Right lobe of liver (tissue), 6 donors: ENCODE data around the gene CNPY1. TPM values are rescaled to one million over a fixed set of nuclear protein-coding genes. Genes with fewer than 3 reads are reported as not detected.
A peak's percentile ranks its signal among the peaks of the same experiment; 100 is the strongest.

Experiments
- ATAC-seq, 4 donors: fragments of 200-7000 bp; cut with Tn5 transposase; one replicate each; pipeline ENCODE4 v1.9.1; 2020; ENCODE audit warnings: mild to moderate bottlenecking in 4 of 4, moderate library complexity in 4 of 4
- DNase-seq, 3 donors: peaks; one replicate each; pipeline ENCODE4 v3.0.0-alpha.2; 2020
- H3K27ac ChIP-seq, 3 donors: fragments of 200-600 bp; one replicate each; pipeline ENCODE4 v1.8.0; 2022
- H3K27me3 ChIP-seq, 2 donors: fragments of 200-600 bp; one replicate each; pipeline ENCODE4 v1.8.0; 2022
- H3K36me3 ChIP-seq, 4 donors: fragments of 200-600 bp; sonication (generic) in 1 of 4; one replicate each; pipeline versions ENCODE4 v1.5.1 to v1.8.0; 2017 to 2022; ENCODE audit warnings: control low read depth in 1 of 4
- H3K4me1 ChIP-seq, 4 donors: fragments of 200-600 bp; sonication (generic) in 1 of 4; one replicate each; pipeline versions ENCODE4 v1.5.1 to v1.8.0; 2017 to 2022; ENCODE audit warnings: control low read depth in 1 of 4
- H3K4me3 ChIP-seq, 3 donors: fragments of 200-600 bp; one replicate each; pipeline ENCODE4 v1.8.0; 2022
- H3K9me3 ChIP-seq, 4 donors: fragments of 200-600 bp; sonication (generic) in 1 of 4; one replicate each; pipeline versions ENCODE4 v1.5.1 to v1.8.0; 2017 to 2022; ENCODE audit warnings: control low read depth in 1 of 4
- POLR2A ChIP-seq: fragments of 450-650 bp; IDR thresholded peaks from one replicate; pipeline ENCODE4 v1.6.1; 2017; ENCODE audit warnings: antibody characterized with exemption, mild to moderate bottlenecking
- WGBS: methylation state at CpG from one replicate; pipeline ENCODE4 v1.1.6; 2018; ENCODE audit warnings: low coverage, low lambda C conversion rate; ENCODE audit not compliant: insufficient coverage; ENCODE audit errors: missing lambda C conversion rate; 5-methylcytosine and 5-hydroxymethylcytosine counted together
- intact Hi-C, 2 donors: fragments of 100-400 bp; cut with DNase I; formaldehyde crosslinking; loops; one replicate each; pipeline versions ENCODE4 v1.11.2 to v1.14.1; 2022
- total RNA-seq, 6 experiments: library from RNA; depleted of rRNA in 2 of 6; stranded (reverse); fragments of >200 nt in 2 of 6; fragmentation: NEBNext Ultra II Directional in 3 of 6; extraction: Animal tissue kit (Norgen Biotek cat#: 25700) in 3 of 6; gene quantifications; one replicate each; pipeline versions ENCODE4 v1.1.0 to v1.2.4, GENCODE V29; 2016 to 2023
- TF ChIP-seq, protein P1 (sequence below), 4 donors: fragments of 200-600 bp in 3 of 4; fragments of 450-650 bp in 1 of 4; IDR thresholded peaks; one replicate each; pipeline versions ENCODE4 v1.5.1 to v1.8.0; 2016 to 2022; ENCODE audit warnings: antibody characterized with exemption in 4 of 4, mild to moderate bottlenecking in 2 of 4
- donor health status: DM: no; HTN: yes; CAD: no.
- donor health status: DM: no; HTN: no; CAD: no.
- donor health status: DM: no; HTN: no; CAD: no.
- donor health status: DM: no; HTN: yes; CAD: no.
- donor health status: DM: no; HTN: yes; CAD: no.

The CNPY1 gene
- total RNA-seq, 6 experiments from 2014 or later = 0.19 TPM; not detected in 5

DNA sequence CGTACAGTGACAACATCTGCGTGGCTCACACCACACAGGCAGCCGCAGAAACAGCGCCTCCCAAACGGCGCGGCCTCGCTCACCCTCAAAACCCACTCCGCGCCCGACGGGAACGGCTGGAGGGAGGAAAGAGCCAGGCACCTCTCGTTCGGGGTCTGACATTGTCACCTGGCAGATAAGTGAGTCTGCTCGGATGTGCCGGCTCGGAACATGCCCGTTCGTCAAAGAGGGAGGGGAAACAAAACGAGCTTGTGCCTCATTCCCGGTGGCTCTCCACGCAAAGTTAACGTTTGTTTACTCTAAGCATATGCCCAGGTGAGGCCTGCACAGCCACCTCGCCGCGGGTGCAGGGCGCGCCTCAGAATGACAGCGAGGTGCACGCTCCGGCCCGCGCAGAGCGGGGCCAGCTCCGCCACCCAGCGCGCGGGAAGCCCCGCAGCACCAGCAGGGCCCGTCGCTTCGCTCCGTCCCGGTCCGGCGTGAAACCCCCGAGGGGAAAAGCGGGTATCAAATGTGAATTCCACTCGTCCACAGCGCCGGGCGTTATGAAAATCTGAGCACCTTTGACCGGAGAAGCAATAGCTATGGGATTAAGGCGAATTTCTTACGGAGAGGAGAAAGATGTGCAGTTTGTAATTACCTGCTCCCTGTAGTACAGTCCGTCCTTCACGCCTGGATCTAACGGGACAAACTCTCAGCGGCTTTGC lies 13.1 kb downstream of the CNPY1 start:
- no peaks in the 10 kb centered on the region for H3K9me3 ChIP-seq
- intact Hi-C loops = no loop called here
- 5% methylated on average over 26 of the region's 60 CpGs for WGBS
- H3K4me3 ChIP-seq = peak overlapping the region in 1 of 3 donors; percentile 16
- H3K27me3 ChIP-seq = peaks cover 0 to 8% of the 10 kb centered on the region in 2 donors
- ATAC-seq (peak; percentile 34 to 64 (median 55)), DNase-seq (no peak)
- no peak overlapping the region for H3K27ac ChIP-seq
- H3K36me3 ChIP-seq = no peaks in the 10 kb centered on the region
- H3K4me1 ChIP-seq = peaks cover 0 to 9% (median 0%) of the 10 kb centered on the region in 4 donors
- TF ChIP-seq, protein P1, sequence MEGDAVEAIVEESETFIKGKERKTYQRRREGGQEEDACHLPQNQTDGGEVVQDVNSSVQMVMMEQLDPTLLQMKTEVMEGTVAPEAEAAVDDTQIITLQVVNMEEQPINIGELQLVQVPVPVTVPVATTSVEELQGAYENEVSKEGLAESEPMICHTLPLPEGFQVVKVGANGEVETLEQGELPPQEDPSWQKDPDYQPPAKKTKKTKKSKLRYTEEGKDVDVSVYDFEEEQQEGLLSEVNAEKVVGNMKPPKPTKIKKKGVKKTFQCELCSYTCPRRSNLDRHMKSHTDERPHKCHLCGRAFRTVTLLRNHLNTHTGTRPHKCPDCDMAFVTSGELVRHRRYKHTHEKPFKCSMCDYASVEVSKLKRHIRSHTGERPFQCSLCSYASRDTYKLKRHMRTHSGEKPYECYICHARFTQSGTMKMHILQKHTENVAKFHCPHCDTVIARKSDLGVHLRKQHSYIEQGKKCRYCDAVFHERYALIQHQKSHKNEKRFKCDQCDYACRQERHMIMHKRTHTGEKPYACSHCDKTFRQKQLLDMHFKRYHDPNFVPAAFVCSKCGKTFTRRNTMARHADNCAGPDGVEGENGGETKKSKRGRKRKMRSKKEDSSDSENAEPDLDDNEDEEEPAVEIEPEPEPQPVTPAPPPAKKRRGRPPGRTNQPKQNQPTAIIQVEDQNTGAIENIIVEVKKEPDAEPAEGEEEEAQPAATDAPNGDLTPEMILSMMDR (IDR thresholded peaks at IDR 0.05) = no peak
- TF ChIP-seq POLR2A = no peak

DNA sequence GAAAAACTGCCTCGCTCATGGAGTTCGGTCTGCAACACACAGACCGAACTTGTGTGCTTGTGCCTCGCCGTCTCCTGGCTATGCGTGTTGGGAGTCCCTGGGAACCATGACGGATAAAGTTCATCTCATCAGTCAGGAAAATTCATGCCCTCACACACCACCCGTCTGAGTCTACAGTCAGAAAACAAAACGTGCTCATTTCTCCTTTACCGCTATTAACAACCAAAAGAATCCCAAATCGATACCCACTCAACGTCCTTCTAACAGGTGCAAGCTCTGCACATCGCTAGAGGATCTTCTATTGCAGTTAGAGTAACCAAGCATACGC lies 13.6 kb downstream of the CNPY1 start:
- peaks cover 0 to 8% of the 10 kb centered on the region in 2 donors for H3K27me3 ChIP-seq
- ATAC-seq (no peak), DNase-seq (no peak)
- H3K4me1 ChIP-seq = peaks cover 0 to 9% (median 0%) of the 10 kb centered on the region in 4 donors
- TF ChIP-seq POLR2A = no peak
- TF ChIP-seq, protein P1 (IDR thresholded peaks at IDR 0.05) = no peak
- H3K27ac ChIP-seq = no peak overlapping the region
- no peak overlapping the region for H3K4me3 ChIP-seq
- 36% methylated on average over 9 of the region's 14 CpGs for WGBS
- H3K9me3 ChIP-seq = no peaks in the 10 kb centered on the region
- H3K36me3 ChIP-seq = no peaks in the 10 kb centered on the region
- intact Hi-C loops = no loop called here

DNA sequence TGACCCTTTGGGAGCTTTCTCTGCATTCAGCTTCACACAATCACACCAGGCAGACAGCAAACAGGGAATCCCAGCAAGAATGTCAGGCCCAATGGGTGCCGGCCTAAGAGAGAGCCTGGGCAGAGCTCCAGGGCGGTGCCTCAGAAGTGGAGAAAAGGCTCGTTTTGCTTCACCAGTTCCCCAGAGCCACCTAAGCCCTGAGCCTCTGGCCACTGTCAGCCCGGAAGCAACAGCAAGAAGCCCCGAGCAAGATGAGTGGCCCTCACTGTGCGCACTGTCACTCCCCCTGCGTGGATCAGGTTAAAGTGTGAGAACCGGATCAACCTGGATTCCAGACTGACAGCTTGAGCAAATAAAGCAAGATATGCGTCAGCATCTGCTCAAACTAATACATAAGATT lies 14.7 kb downstream of the CNPY1 start:
- ATAC-seq = peak in 3 of 4 donors; percentile 19 to 46 (median 35)
- Histone ChIP-seq H3K9me3 (no peaks in the 10 kb centered on the region), H3K27me3 (peaks cover 0 to 8% of the 10 kb centered on the region in 2 donors), H3K36me3 (no peaks in the 10 kb centered on the region), H3K4me3 (no peak overlapping the region), H3K4me1 (peaks cover 0 to 9% (median 0%) of the 10 kb centered on the region in 4 donors), H3K27ac (no peak overlapping the region)
- intact Hi-C loops = no loop called here
- 12% methylated on average over 7 of the region's 9 CpGs for WGBS
- TF ChIP-seq POLR2A = no peak
- no peak for DNase-seq

- no peak overlapping the region for H3K27ac ChIP-seq
- no peak for TF ChIP-seq POLR2A
- TF ChIP-seq, protein P1 (IDR thresholded peaks at IDR 0.05) = no peak
- ATAC-seq (no peak), DNase-seq (peak in 1 of 3 donors; percentile 16)
- peaks cover 0 to 9% (median 0%) of the 10 kb centered on the region in 4 donors for H3K4me1 ChIP-seq
- no peaks in the 10 kb centered on the region for H3K9me3 ChIP-seq
- no CpG with 5 or more reads among the region's 6 CpGs for whole genome bisulfite sequencing
- peaks cover 0 to 8% of the 10 kb centered on the region in 2 donors for H3K27me3 ChIP-seq
- H3K4me3 ChIP-seq = no peak overlapping the region
- H3K36me3 ChIP-seq = no peaks in the 10 kb centered on the region
- intact Hi-C loops = no loop called here
Measured at GRCh38 chr7:155530601-155531000, 15.8 kb downstream of the CNPY1 start.

DNA sequence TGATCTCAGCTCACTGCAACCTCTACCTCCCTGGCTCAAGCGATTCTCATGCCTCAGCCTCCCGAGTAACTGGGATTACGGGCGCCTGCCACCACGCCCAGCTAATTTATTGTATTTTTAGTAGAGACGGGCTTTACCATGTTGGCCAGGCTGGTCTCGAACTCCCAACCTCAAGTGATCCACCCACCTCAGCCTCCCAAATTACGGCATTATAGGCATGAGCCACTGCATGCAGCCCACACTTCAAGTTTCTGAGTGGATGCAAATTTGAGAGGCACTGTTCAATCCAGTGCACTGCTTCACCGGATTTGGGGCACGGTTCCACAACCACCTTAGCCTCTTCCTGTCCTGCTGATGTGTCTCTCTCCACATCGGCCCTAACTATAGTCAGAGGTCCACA lies 16.5 kb downstream of the CNPY1 start:
- Histone ChIP-seq H3K4me1 (peaks cover 0 to 9% (median 0%) of the 10 kb centered on the region in 4 donors), H3K4me3 (no peak overlapping the region), H3K27ac (no peak overlapping the region), H3K27me3 (peaks cover 0 to 8% of the 10 kb centered on the region in 2 donors), H3K36me3 (no peaks in the 10 kb centered on the region), H3K9me3 (no peaks in the 10 kb centered on the region)
- peak in 1 of 3 donors; percentile 5 for DNase-seq
- ATAC-seq = no peak
- intact Hi-C loops = no loop called here
- TF ChIP-seq POLR2A = no peak
- TF ChIP-seq, protein P1 (IDR thresholded peaks at IDR 0.05) = no peak
- WGBS = 84% methylated on average over 11 of the region's 11 CpGs
